IPS DF 6.9 (cell line): ENCODE measurements around the gene FREY1.
"Not testable (repeated sequence)": the region's sequence is repeated elsewhere in the genome, so short reads cannot be mapped to it uniquely, and the experiment has no call there.

Source experiments
- DNase-seq: peaks from one replicate; pipeline ENCODE4 v3.0.0-alpha.2; 2013; ENCODE audit warnings: low read depth, low spot score
- H3K27ac ChIP-seq: one replicate; pipeline ENCODE4 v1.5.1; 2013; ENCODE audit warnings: low read length, control low read depth
- H3K27me3 ChIP-seq: 2 replicates; pipeline ENCODE4 v1.6.1; 2013; ENCODE audit warnings: mild to moderate bottlenecking, low read length; ENCODE audit not compliant: control insufficient read depth, insufficient read depth
- H3K36me3 ChIP-seq: 2 replicates; pipeline ENCODE4 v1.6.1; 2013; ENCODE audit warnings: low read length; ENCODE audit not compliant: control insufficient read depth, insufficient read depth
- H3K4me1 ChIP-seq: 2 replicates; pipeline ENCODE4 v1.6.1; 2013; ENCODE audit warnings: low read length; ENCODE audit not compliant: control insufficient read depth, insufficient read depth
- H3K4me3 ChIP-seq: 2 replicates; pipeline ENCODE4 v1.5.1; 2013; ENCODE audit warnings: mild to moderate bottlenecking, low read length
- H3K9me3 ChIP-seq: 2 replicates; pipeline ENCODE4 v1.6.1; 2013; ENCODE audit warnings: low read length, inconsistent platforms; ENCODE audit not compliant: control insufficient read depth, insufficient read depth
- WGBS: extraction: QIAGEN DNeasy Blood & Tissue Kit; methylation state at CpG from one replicate; pipeline ENCODE4 v1.1.7; 2013; ENCODE audit warnings: mixed read lengths, missing lambda C conversion rate; ENCODE audit not compliant: insufficient read length, insufficient coverage; 5-methylcytosine and 5-hydroxymethylcytosine counted together

Gene FREY1

DNA sequence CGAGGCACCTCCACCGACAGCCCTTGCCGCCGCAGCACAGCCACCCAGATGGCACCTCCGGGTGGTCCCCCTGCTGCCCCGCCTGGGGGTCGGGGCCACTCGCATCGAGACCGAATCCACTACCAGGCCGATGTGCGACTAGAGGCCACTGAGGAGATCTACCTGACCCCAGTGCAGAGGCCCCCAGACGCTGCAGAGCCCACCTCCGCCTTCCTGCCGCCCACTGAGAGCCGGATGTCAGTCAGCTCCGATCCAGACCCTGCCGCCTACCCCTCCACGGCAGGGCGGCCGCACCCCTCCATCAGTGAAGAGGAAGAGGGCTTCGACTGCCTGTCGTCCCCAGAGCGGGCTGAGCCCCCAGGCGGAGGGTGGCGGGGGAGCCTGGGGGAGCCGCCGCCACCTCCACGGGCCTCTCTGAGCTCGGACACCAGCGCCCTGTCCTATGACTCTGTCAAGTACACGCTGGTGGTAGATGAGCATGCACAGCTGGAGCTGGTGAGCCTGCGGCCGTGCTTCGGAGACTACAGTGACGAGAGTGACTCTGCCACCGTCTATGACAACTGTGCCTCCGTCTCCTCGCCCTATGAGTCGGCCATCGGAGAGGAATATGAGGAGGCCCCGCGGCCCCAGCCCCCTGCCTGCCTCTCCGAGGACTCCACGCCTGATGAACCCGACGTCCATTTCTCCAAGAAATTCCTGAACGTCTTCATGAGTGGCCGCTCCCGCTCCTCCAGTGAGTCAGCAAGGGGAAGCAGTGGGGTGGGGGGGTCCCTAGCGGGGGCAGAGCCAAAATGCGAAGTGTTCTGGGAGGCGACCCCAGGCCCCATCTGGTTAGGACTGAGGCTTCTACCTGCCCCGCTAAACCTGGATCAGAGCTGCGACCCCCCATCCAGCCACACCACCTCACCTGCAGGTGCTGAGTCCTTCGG, 4.4 kb downstream of the FREY1 start:
- Histone ChIP-seq H3K36me3 (peaks cover 12% of the 10 kb centered on the region), H3K27me3 (no peaks in the 10 kb centered on the region), H3K4me1 (peaks cover 4% of the 10 kb centered on the region), H3K4me3 (no peak overlapping the region), H3K9me3 (no peaks in the 10 kb centered on the region), H3K27ac (no peak overlapping the region)
- whole genome bisulfite sequencing = no CpG with 5 or more reads among the region's 56 CpGs
- no peak for DNase-seq

DNA sequence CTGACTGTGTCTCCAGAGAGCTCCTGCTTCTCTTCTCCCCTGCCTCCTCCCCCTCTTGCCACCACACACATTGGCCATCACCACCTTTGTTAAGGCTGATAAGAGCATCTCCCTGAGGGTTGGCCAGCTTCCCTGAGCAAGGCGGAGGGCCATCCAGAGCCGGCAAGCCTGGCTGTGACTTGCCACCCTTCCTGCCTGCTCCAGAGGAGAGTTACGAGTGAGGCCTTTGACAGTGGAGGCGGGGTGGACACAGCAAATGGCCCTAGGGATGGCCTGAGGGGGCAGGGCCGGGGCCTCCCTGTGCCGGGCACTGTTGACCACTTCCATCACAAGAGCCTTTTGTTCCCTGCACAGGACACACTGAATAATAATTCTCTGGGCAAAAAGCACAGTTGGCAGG, 5.4 kb downstream of the FREY1 start:
- no peak for DNase-seq
- Histone ChIP-seq H3K27ac (no peak overlapping the region), H3K27me3 (no peaks in the 10 kb centered on the region), H3K9me3 (no peaks in the 10 kb centered on the region), H3K4me3 (no peak overlapping the region), H3K36me3 (peaks cover 12% of the 10 kb centered on the region), H3K4me1 (peaks cover 7% of the 10 kb centered on the region)
- no CpG with 5 or more reads among the region's 6 CpGs for WGBS

DNA sequence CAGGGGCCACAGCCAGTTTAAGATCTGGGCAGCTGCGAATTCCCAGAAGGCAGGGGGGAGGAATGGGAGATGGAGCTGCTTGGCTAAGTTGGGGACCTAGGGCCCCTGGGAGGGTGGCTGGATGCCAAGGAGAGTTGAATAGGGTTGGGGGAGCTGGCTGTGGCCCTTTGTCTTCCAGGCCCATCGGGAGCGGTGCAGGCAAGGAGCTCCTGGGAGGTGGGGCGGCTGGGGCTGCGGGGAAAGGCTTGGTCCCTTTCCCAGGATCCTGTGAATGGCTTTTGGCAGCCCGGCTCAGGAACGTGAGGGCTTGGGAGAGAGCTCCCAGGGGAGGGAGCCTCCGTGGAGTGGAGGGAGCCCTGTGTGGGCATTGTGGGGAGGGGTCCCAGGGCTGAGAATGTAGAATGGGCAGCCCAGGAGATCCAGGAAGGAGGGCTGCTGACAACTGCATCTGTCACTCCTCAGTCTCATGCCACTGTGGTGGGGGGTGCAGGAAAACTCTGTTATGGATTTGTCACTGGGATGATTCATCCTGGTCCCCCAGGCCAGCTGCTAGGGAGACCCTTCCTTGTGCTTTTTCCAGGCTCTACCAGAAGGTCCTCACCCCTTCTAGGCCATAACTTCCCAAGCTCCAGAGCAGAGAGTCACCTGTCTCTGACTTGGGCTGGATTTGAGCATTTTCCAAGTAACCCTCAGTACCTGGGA, 6.0 kb downstream of the FREY1 start:
- no peak overlapping the region for H3K27ac ChIP-seq
- H3K4me3 ChIP-seq = no peak overlapping the region; the same call in 1 of the 2 replicates
- peaks cover 8% of the 10 kb centered on the region for H3K4me1 ChIP-seq
- H3K36me3 ChIP-seq = peaks cover 12% of the 10 kb centered on the region
- no peak for DNase-seq
- no CpG with 5 or more reads among the region's 8 CpGs for WGBS
- H3K27me3 ChIP-seq = no peaks in the 10 kb centered on the region
- no peaks in the 10 kb centered on the region for H3K9me3 ChIP-seq

DNA sequence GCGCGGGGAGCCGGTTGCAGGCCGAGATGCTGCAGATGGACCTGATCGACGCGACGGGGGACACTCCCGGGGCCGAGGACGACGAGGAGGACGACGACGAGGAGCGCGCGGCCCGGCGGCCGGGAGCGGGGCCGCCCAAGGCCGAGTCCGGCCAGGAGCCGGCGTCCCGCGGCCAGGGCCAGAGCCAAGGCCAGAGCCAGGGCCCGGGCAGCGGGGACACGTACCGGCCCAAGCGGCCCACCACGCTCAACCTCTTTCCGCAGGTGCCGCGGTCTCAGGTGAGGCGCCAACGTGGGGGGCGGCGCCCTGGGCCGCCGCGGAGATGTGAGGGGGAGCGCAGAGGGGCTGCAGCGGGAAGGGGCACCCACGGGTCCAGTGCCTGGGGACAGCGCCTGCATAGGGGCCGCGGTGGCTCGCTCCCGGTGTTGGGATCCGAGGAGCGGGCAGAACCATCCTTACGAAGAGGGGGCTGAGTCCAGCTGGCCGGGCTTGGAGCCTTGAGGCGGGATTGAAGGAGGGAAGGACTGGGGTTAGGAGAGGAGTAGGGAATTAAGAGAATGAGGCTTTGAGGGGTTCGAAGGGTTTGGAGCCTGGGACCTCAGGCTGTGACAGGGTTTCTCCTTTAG, 6.8 kb downstream of the FREY1 start:
- no CpG with 5 or more reads among the region's 59 CpGs for WGBS
- H3K27ac ChIP-seq = not testable (repeated sequence)

DNA sequence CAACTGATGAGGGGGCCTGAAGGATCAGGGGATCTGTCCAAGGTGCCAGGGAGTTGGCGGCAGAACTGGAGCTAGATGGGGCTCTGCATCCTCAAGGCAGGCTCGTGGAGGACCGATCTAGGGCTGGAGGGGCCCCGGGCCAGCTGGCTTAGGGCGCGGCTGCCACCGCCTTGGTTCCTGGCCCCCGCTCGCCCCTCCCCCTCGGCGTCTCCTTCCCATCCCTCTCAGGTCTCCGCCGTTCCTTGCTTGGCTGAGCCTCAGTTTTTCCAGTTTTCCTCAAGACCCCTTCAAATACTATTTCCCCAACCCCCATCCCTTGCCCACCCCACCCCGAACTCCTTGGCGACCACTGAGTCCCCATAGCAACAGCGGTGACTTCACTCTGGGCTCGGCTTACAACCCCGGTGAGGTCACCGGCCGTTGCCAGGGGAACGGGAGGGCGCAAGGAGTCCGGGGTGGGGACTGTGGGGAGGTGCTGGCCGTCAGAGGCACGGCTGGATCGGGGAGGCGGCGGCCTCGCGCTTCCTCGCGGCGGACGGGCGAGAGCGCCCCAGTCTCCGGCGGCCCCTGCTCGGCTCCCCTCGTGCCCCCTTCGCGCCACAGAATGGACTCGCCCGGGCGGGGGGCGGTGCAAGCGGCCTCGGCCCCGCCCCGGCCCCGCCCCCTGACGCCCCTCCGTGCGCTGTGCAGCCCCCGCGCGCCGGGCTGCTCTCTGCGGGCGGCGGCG, 7.5 kb downstream of the FREY1 start:
- peaks cover 11% of the 10 kb centered on the region for H3K4me1 ChIP-seq
- H3K4me3 ChIP-seq = peak overlapping the region; percentile 33; the same call in 1 of the 2 replicates
- no peaks in the 10 kb centered on the region for H3K27me3 ChIP-seq
- H3K36me3 ChIP-seq = peaks cover 12% of the 10 kb centered on the region
- H3K9me3 ChIP-seq = no peaks in the 10 kb centered on the region
- no peak overlapping the region for H3K27ac ChIP-seq
- no CpG with 5 or more reads among the region's 62 CpGs for WGBS
- DNase-seq = peak; percentile 76

More for the DNA sequence above, 6.8 kb downstream of the FREY1 start:
- DNase-seq, H3K27me3 ChIP-seq, H3K9me3 ChIP-seq: not testable (repeated sequence)
- H3K36me3 ChIP-seq = peaks cover 12% of the 10 kb centered on the region
- H3K4me3 ChIP-seq = peak overlapping the region; percentile 55; the same call in 1 of the 2 replicates
- peaks cover 11% of the 10 kb centered on the region for H3K4me1 ChIP-seq

DNA sequence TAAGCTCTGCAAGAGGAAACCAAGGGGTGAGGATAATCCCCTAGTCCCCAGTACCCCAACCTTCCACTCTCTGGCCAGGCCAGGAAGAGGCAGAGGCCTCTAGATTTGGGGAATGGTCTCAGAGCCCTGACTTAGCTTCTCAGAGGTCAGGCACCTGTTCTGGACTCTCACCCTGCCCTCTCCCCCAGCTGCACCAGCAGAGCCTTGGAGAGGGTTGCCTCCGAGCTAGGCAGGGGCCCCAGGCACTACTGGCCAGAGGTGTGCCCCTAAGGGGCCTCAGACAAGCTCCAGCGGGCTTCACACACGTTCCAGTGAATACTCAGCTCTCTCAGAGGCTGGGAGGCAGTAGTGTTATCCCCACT, 8.0 kb downstream of the FREY1 start:
- Histone ChIP-seq H3K27me3 (no peaks in the 10 kb centered on the region), H3K4me3 (no peak overlapping the region), H3K4me1 (peaks cover 11% of the 10 kb centered on the region), H3K36me3 (peaks cover 8% of the 10 kb centered on the region), H3K9me3 (no peaks in the 10 kb centered on the region), H3K27ac (no peak overlapping the region)
- WGBS = no CpG with 5 or more reads among the region's 3 CpGs
- DNase-seq = no peak

DNA sequence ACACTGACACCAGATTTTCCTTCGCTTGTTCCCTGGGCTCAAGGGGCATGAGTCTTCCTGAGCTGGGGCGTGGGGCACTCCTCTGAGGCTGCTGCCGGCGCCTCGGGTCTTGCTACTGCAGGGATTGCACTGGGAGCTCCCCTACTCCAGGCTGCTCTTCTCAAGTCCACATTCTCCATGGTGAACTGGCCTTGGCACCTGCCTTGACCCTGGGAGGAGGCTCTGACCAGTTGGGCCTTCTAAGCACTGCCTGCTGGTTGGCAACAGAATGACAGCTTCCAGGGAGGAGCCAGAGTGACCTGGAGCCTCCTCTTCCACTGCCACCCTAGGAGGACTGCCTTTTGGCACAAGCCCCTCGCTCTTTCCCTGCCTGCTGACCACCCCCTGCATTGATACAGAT, 9.5 kb downstream of the FREY1 start:
- H3K4me1 ChIP-seq = peaks cover 11% of the 10 kb centered on the region
- no CpG with 5 or more reads among the region's 6 CpGs for WGBS
- H3K36me3 ChIP-seq = no peaks in the 10 kb centered on the region
- no peaks in the 10 kb centered on the region for H3K27me3 ChIP-seq
- DNase-seq = no peak
- H3K4me3 ChIP-seq = no peak overlapping the region
- H3K27ac ChIP-seq = no peak overlapping the region
- no peaks in the 10 kb centered on the region for H3K9me3 ChIP-seq

DNA sequence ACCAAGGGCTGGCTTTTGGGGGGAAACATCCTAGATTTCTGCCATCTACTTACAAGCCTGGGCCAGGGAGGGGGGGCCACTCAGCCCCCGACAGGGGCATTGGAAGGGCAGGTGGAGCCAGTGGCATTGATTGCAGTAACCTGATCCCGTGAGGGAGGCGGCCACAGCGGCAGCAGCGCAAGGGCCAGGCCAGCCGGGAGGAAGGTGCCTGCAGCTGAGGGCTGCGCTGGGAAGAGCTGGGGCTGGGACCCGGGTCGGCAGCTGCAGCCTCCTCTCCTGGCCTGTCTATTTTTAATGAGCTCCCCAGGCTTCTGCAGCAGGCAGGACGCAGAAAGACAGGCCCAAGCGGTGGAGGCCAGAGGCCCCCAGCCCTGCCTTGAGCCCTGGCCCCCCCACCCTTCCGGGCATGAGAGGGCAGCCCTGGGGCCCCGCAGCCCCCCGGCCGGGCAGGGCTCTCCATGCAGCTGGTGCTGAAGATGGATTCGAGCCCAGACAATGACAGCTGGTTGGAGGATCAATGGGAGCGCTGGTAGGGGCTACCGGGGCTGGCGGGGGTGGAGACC, 10.6 kb downstream of the FREY1 start:
- no peak overlapping the region for H3K27ac ChIP-seq
- no peaks in the 10 kb centered on the region for H3K36me3 ChIP-seq
- H3K9me3 ChIP-seq = no peaks in the 10 kb centered on the region
- WGBS = no CpG with 5 or more reads among the region's 19 CpGs
- no peak overlapping the region for H3K4me3 ChIP-seq
- DNase-seq = no peak
- H3K4me1 ChIP-seq = peaks cover 11% of the 10 kb centered on the region
- no peaks in the 10 kb centered on the region for H3K27me3 ChIP-seq

DNA sequence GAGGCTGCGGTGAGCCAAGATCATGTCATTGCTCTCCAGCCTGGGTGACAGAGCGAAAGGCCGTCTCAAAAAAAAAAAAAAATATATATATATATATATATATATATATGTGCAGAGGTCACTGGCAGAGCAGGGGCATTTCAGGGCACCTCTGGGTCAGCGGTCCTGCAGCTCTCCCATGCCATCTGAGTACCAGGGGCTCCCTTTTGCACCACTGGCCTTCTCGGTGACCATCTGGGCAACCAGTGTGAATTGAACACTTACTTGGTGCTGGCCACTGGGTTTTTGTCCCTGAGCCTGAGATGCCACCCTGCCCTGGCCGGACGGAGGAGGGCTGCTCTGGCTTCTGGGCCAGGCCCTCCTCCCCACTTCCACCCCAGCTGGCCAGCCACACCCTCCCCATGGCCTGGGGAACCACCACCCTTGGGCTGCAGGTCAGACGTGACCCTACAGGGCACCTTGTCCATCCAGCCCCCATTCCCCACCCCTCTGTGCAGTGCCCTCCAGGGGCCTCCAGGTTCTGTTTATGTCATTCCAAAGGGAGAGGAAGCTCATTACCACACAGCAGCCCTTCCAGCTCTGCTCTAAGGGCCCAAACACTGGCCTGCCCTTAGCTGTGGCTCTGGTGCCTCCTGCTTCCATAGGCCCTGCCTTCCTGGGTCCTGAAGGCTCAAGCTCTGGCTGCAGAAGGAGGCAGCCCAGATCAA, 11.4 kb downstream of the FREY1 start:
- no peaks in the 10 kb centered on the region for H3K9me3 ChIP-seq
- H3K36me3 ChIP-seq = no peaks in the 10 kb centered on the region
- H3K4me3 ChIP-seq = no peak overlapping the region
- DNase-seq = no peak
- H3K27me3 ChIP-seq = no peaks in the 10 kb centered on the region
- no CpG with 5 or more reads among the region's 8 CpGs for WGBS
- peaks cover 9% of the 10 kb centered on the region for H3K4me1 ChIP-seq
- H3K27ac ChIP-seq = no peak overlapping the region
